Neural cell (in vitro differentiated cells): Measurements from ENCODE around the gene PTPRR. TPM values are rescaled to one million over a fixed set of nuclear protein-coding genes. Genes with fewer than 3 reads are reported as not detected.

Experiments
- H2AFZ ChIP-seq: fragments of 200-600, 300-800 bp; sonication (generic), shearing (Covaris generic); 2 replicates; pipeline ENCODE4 v1.6.0; 2014; ENCODE audit warnings: low read depth, mild to moderate bottlenecking, antibody characterized with exemption, low read length, moderate library complexity
- H3F3A ChIP-seq: fragments of 200-600 bp; shearing (Covaris generic); 2 replicates; pipeline ENCODE4 v1.6.1; 2016; ENCODE audit warnings: mild to moderate bottlenecking, moderate library complexity, mixed read lengths, antibody characterized with exemption, low read length; ENCODE audit not compliant: insufficient read depth, poor library complexity, severe bottlenecking
- H3K27ac ChIP-seq: fragments of 200-600, 300-800 bp; sonication (generic), shearing (Covaris generic); 2 replicates; pipeline ENCODE4 v1.5.1; 2014; ENCODE audit warnings: mild to moderate bottlenecking, low read length, moderate library complexity
- H3K27me3 ChIP-seq: fragments of 300-800, 200-600 bp; sonication (generic), shearing (Covaris generic); 2 replicates; pipeline ENCODE4 v1.6.0; 2014; ENCODE audit warnings: mild to moderate bottlenecking, low read depth, low read length, moderate library complexity; ENCODE audit not compliant: insufficient read depth
- H3K36me3 ChIP-seq: fragments of 300-800, 200-600 bp; sonication (generic), shearing (Covaris generic); 2 replicates; pipeline ENCODE4 v1.5.1; 2014; ENCODE audit warnings: mild to moderate bottlenecking, antibody characterized with exemption, low read length, moderate library complexity; ENCODE audit not compliant: insufficient read depth
- H3K4me2 ChIP-seq: fragments of 300-800, 200-600 bp; sonication (generic), shearing (Covaris generic); 2 replicates; pipeline ENCODE4 v1.6.0; 2014; ENCODE audit warnings: mild to moderate bottlenecking, low read length
- H3K4me3 ChIP-seq: fragments of 300-800, 200-600 bp; sonication (generic), shearing (Covaris generic); 2 replicates; pipeline ENCODE4 v1.5.1; 2014; ENCODE audit warnings: mild to moderate bottlenecking, low read length, moderate library complexity
- H3K79me2 ChIP-seq: fragments of 200-600 bp; shearing (Covaris generic); replicated peaks from 2 replicates; pipeline ENCODE4 v1.6.0; 2014; ENCODE audit warnings: mild to moderate bottlenecking, low read length, moderate library complexity; ENCODE audit not compliant: insufficient read depth
- H3K9ac ChIP-seq: fragments of 300-800, 200-600 bp; sonication (generic), shearing (Covaris generic); 2 replicates; pipeline ENCODE4 v1.6.1; 2016; ENCODE audit warnings: mild to moderate bottlenecking, low read length, mixed read lengths
- H3K9me2 ChIP-seq: fragments of 200-600 bp; shearing (Covaris generic); 2 replicates; pipeline ENCODE4 v1.6.1; 2016; ENCODE audit warnings: mild to moderate bottlenecking, low read length, mixed read lengths; ENCODE audit not compliant: insufficient read depth
- H3K9me3 ChIP-seq: fragments of 200-600, 300-800 bp; sonication (generic), shearing (Covaris generic); 2 replicates; pipeline ENCODE4 v1.6.1; 2016; ENCODE audit warnings: mild to moderate bottlenecking, mixed run types, low read length, moderate library complexity, mixed read lengths
- H4K20me1 ChIP-seq: fragments of 200-600 bp; shearing (Covaris generic); 2 replicates; pipeline ENCODE4 v1.6.1; 2016; ENCODE audit warnings: mild to moderate bottlenecking, mixed run types; ENCODE audit not compliant: insufficient read depth
- EP300 ChIP-seq: fragments of 450-650 bp; conservative IDR thresholded peaks from 2 replicates; pipeline ENCODE4 v1.6.1; 2014; ENCODE audit warnings: antibody characterized with exemption, mild to moderate bottlenecking, moderate library complexity; ENCODE audit not compliant: poor library complexity, severe bottlenecking
- EZH2 ChIP-seq: fragments of 200-600, 300-800 bp; shearing (Covaris generic), sonication (generic); IDR thresholded peaks from 2 replicates; pipeline ENCODE4 v1.6.1; 2014; ENCODE audit warnings: antibody characterized with exemption, low read length, borderline replicate concordance, mild to moderate bottlenecking; ENCODE audit not compliant: insufficient read depth, poor library complexity, severe bottlenecking
- MXI1 ChIP-seq: fragments of 450-650 bp; conservative IDR thresholded peaks from 2 replicates; pipeline ENCODE4 v1.6.1; 2014; ENCODE audit warnings: antibody characterized with exemption, mild to moderate bottlenecking; ENCODE audit not compliant: poor library complexity, severe bottlenecking
- POLR2AphosphoS5 ChIP-seq: IDR thresholded peaks from 2 replicates; pipeline ENCODE4 v1.6.1; 2012
- RAD21 ChIP-seq: fragments of 450-650 bp; conservative IDR thresholded peaks from 2 replicates; pipeline ENCODE4 v1.6.1; 2014; ENCODE audit warnings: antibody characterized with exemption, mild to moderate bottlenecking, moderate library complexity
- SMC3 ChIP-seq: fragments of 450-650 bp; conservative IDR thresholded peaks from 2 replicates; pipeline ENCODE4 v1.6.1; 2014; ENCODE audit warnings: antibody characterized with exemption, mild to moderate bottlenecking, moderate library complexity; ENCODE audit not compliant: poor library complexity
- TAF1 ChIP-seq: IDR thresholded peaks from 2 replicates; pipeline ENCODE4 v1.6.1; 2012; ENCODE audit warnings: low read depth
- polyA plus RNA-seq: library from polyadenylated mRNA; depleted of rRNA; stranded (reverse); fragments of >200 nt; gene quantifications from 2 replicates; pipeline ENCODE4 v1.2.3, GENCODE V29; 2014
- TF ChIP-seq, protein P1 (sequence below): fragments of 450-650 bp; IDR thresholded peaks from 2 replicates; pipeline ENCODE4 v1.5.1; 2014; ENCODE audit warnings: antibody characterized with exemption, mild to moderate bottlenecking, moderate library complexity; ENCODE audit not compliant: poor library complexity, severe bottlenecking
- TF ChIP-seq, protein P2 (sequence below): IDR thresholded peaks from 2 replicates; pipeline ENCODE4 v1.6.1; 2012; ENCODE audit warnings: borderline replicate concordance

Gene PTPRR
- polyA plus RNA-seq, 1 donor from 2014 or later = 2.2 TPM

DNA sequence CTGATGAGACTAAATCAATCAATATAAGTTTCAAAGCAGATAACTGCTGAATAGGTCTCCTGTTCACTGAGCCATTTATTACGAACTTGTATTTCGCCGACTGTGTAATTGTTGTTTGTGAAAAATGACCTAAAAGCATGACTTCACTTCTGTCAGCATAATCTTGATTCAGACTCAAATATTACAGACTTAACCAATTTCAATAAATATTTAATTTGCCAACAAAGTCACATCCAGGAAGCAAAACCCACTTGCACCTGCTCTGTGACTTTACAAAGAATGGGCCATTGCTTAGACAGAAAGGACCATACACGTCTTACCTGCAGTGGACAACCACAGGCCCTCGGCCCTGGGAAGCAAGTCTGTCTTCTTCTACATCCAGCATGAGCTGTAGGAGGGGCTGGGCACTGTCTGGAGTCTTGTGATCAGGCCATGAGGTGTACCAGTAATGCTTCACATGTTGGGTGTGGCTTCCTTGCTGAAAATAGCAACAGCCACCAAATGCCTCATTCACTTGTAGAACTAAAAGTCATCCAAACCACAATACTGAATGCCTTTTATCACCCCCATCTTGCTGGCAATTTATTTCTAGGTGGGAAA is 259.8 kb downstream of the PTPRR start:
- TF ChIP-seq SMC3 = no peak
- TF ChIP-seq, protein P1, sequence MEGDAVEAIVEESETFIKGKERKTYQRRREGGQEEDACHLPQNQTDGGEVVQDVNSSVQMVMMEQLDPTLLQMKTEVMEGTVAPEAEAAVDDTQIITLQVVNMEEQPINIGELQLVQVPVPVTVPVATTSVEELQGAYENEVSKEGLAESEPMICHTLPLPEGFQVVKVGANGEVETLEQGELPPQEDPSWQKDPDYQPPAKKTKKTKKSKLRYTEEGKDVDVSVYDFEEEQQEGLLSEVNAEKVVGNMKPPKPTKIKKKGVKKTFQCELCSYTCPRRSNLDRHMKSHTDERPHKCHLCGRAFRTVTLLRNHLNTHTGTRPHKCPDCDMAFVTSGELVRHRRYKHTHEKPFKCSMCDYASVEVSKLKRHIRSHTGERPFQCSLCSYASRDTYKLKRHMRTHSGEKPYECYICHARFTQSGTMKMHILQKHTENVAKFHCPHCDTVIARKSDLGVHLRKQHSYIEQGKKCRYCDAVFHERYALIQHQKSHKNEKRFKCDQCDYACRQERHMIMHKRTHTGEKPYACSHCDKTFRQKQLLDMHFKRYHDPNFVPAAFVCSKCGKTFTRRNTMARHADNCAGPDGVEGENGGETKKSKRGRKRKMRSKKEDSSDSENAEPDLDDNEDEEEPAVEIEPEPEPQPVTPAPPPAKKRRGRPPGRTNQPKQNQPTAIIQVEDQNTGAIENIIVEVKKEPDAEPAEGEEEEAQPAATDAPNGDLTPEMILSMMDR = no peak
- TF ChIP-seq RAD21 = no peak
- no peak for TF ChIP-seq EZH2
- TF ChIP-seq, protein P2, sequence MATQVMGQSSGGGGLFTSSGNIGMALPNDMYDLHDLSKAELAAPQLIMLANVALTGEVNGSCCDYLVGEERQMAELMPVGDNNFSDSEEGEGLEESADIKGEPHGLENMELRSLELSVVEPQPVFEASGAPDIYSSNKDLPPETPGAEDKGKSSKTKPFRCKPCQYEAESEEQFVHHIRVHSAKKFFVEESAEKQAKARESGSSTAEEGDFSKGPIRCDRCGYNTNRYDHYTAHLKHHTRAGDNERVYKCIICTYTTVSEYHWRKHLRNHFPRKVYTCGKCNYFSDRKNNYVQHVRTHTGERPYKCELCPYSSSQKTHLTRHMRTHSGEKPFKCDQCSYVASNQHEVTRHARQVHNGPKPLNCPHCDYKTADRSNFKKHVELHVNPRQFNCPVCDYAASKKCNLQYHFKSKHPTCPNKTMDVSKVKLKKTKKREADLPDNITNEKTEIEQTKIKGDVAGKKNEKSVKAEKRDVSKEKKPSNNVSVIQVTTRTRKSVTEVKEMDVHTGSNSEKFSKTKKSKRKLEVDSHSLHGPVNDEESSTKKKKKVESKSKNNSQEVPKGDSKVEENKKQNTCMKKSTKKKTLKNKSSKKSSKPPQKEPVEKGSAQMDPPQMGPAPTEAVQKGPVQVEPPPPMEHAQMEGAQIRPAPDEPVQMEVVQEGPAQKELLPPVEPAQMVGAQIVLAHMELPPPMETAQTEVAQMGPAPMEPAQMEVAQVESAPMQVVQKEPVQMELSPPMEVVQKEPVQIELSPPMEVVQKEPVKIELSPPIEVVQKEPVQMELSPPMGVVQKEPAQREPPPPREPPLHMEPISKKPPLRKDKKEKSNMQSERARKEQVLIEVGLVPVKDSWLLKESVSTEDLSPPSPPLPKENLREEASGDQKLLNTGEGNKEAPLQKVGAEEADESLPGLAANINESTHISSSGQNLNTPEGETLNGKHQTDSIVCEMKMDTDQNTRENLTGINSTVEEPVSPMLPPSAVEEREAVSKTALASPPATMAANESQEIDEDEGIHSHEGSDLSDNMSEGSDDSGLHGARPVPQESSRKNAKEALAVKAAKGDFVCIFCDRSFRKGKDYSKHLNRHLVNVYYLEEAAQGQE = no peak
- H2AFZ ChIP-seq = no peak overlapping the region
- H3K9me2 ChIP-seq = no peaks in the 10 kb centered on the region
- no peaks in the 10 kb centered on the region for H3F3A ChIP-seq
- H3K4me3 ChIP-seq = no peak overlapping the region
- H4K20me1 ChIP-seq = no peaks in the 10 kb centered on the region
- H3K9me3 ChIP-seq = no peaks in the 10 kb centered on the region
- H3K4me2 ChIP-seq = no peak overlapping the region
- no peak overlapping the region for H3K9ac ChIP-seq
- H3K79me2 ChIP-seq = no peaks in the 10 kb centered on the region
- H3K27ac ChIP-seq = no peak overlapping the region
- no peaks in the 10 kb centered on the region for H3K36me3 ChIP-seq
- no peaks in the 10 kb centered on the region for H3K27me3 ChIP-seq

DNA sequence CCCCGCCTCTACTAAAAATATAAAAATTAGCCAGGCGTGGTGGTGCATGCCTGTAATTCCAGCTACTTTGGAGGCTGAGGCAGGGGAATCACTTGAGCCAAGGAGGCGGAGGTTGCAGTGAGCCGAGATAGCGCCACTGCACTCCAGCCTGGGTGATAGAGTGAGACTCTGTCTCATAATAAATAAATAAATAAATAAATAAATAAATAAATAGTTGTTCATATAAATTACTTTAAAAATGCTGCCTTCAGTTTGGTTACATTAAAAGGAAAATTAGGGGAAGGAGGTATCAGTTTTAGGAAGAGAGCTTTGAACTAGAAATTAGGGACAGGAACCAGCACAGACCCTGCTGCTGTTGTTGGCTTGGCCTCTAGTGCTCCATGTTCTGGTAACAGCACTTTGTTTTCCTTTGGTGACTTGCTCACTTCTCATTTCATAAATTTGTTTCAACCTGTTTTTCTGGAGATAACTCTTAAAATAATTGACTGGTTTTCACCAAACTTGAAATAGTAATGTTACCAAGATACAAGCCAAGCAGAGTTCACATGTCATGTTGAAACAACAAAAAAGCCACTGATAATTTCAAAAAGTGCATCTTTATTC is 260.4 kb downstream of the PTPRR start:
- no peaks in the 10 kb centered on the region for H3K36me3 ChIP-seq
- no peak overlapping the region for H3K9ac ChIP-seq
- no peaks in the 10 kb centered on the region for H3F3A ChIP-seq
- no peaks in the 10 kb centered on the region for H3K27me3 ChIP-seq
- TF ChIP-seq EZH2 (no peak), EP300 (no peak), RAD21 (no peak), MXI1 (no peak), TAF1 (no peak), SMC3 (no peak), POLR2AphosphoS5 (no peak)
- TF ChIP-seq, protein P1 = no peak
- TF ChIP-seq, protein P2 = no peak
- no peak overlapping the region for H3K4me3 ChIP-seq
- H3K9me2 ChIP-seq = no peaks in the 10 kb centered on the region
- no peak overlapping the region for H2AFZ ChIP-seq
- H4K20me1 ChIP-seq = no peaks in the 10 kb centered on the region
- H3K27ac ChIP-seq = no peak overlapping the region
- H3K79me2 ChIP-seq = no peaks in the 10 kb centered on the region
- no peak overlapping the region for H3K4me2 ChIP-seq
- no peaks in the 10 kb centered on the region for H3K9me3 ChIP-seq
